Stimulated activated CD4-positive, alpha-beta T cell treated with anti-CD3 and anti-CD28 coated beads, Interleukin-12 subunit alpha, Interleukin-12 subunit beta, amount 100 ng/mL, for 48 hours (primary cell): Measurements from ENCODE around the gene ADCY3.
A peak's percentile ranks its signal among the peaks of the same experiment; 100 is the strongest.
"Not testable (repeated sequence)": the region's sequence is repeated elsewhere in the genome, so short reads cannot be mapped to it uniquely, and the experiment has no call there.

Experiments used
- DNase-seq, 3 donors: peaks; one replicate each; pipeline ENCODE4 v3.0.0-alpha.2; 2020; ENCODE audit warnings: low read depth in 2 of 3, low spot score in 1 of 3

Gene ADCY3

GRCh38 chr2:24816404-24816803 lies 103.6 kb downstream of the ADCY3 start:
- no peak for DNase-seq

- no peak for DNase-seq
Measured at GRCh38 chr2:24815171-24815570, 104.9 kb downstream of the ADCY3 start.

- no peak for DNase-seq
Measured at GRCh38 chr2:24814516-24814915, 105.5 kb downstream of the ADCY3 start.

GRCh38 chr2:24813691-24814137 lies 106.3 kb downstream of the ADCY3 start:
- no peak for DNase-seq

GRCh38 chr2:24809316-24810007 lies 110.6 kb downstream of the ADCY3 start:
- no peak for DNase-seq

- no peak for DNase-seq
Measured at GRCh38 chr2:24806661-24807036, 113.4 kb downstream of the ADCY3 start.

- DNase-seq: not testable (repeated sequence)
Measured at GRCh38 chr2:24805811-24806660, 114.0 kb downstream of the ADCY3 start.

- not testable (repeated sequence) for DNase-seq
Measured at GRCh38 chr2:24800487-24800886, 119.5 kb downstream of the ADCY3 start.

GRCh38 chr2:24797644-24798043 lies 122.4 kb downstream of the ADCY3 start:
- no peak for DNase-seq

GRCh38 chr2:24793761-24794435 lies 126.1 kb downstream of the ADCY3 start:
- DNase-seq: no peak

- peak; percentile 89 to 93 (median 90) for DNase-seq
Measured at GRCh38 chr2:24792874-24793760, 126.9 kb downstream of the ADCY3 start, which contains the start of the genes CENPO and PTRHD1. CENPO (plus strand) TSS chr2:24793425; CDS start chr2:24793920, 495 bp downstream. PTRHD1 (minus strand) TSS chr2:24793391; CDS start chr2:24793377, 14 bp downstream.

GRCh38 chr2:24792542-24792873 lies 127.5 kb downstream of the ADCY3 start:
- DNase-seq: no peak

- no peak for DNase-seq
Measured at GRCh38 chr2:24791452-24791851, 128.6 kb downstream of the ADCY3 start.

- no peak for DNase-seq
Measured at GRCh38 chr2:24788816-24789215, 131.2 kb downstream of the ADCY3 start.

GRCh38 chr2:24787532-24787931 lies 132.5 kb downstream of the ADCY3 start:
- no peak for DNase-seq

GRCh38 chr2:24785671-24786321 lies 134.2 kb downstream of the ADCY3 start:
- DNase-seq: no peak

GRCh38 chr2:24783641-24784040 lies 136.4 kb downstream of the ADCY3 start:
- no peak for DNase-seq

- DNase-seq: no peak
Measured at GRCh38 chr2:24779116-24779515, 140.9 kb downstream of the ADCY3 start.

GRCh38 chr2:24774373-24774772 lies 145.7 kb downstream of the ADCY3 start:
- DNase-seq: no peak
